Measurements from ENCODE around the gene FAM8A1. TPM values are rescaled to one million over a fixed set of nuclear protein-coding genes. Genes with fewer than 3 reads are reported as not detected.

FAM8A1 gene
- total RNA-seq, 1 donor from 2014 or later = 6.3 TPM

DNA sequence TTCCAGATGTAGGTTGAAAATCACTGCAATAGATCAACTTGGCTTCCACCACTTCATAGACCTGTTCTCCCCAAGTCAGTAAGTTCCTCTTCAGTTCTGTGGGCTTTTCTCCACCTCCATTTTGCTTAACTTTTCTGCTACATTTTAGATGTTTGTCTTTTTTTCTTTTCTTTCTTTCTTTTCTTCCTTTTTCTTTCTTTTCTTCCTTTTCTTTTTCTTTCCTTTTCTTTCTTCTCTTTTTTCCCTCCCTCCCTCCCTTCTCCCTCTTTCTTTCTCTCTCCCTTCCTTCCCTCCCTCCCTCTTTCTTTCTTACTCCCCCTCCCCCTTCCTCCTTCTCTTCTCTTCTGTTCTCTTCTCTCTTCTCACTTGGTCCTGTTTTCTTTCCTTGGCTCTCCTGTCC, 6.9 kb upstream of the FAM8A1 start:
- FAIRE-seq (no peak), DNase-seq (ENCODE audit: low read depth) (no peak)
- H3K4me3 ChIP-seq (ENCODE audit: low read depth, low read length) = no peak overlapping the region
- H3K27me3 ChIP-seq (ENCODE audit: control insufficient read depth, insufficient read depth, low read length) = no peaks in the 10 kb centered on the region
- H3K36me3 ChIP-seq (ENCODE audit: control insufficient read depth, insufficient read depth, low read length) = no peaks in the 10 kb centered on the region
- TF ChIP-seq, protein P1, sequence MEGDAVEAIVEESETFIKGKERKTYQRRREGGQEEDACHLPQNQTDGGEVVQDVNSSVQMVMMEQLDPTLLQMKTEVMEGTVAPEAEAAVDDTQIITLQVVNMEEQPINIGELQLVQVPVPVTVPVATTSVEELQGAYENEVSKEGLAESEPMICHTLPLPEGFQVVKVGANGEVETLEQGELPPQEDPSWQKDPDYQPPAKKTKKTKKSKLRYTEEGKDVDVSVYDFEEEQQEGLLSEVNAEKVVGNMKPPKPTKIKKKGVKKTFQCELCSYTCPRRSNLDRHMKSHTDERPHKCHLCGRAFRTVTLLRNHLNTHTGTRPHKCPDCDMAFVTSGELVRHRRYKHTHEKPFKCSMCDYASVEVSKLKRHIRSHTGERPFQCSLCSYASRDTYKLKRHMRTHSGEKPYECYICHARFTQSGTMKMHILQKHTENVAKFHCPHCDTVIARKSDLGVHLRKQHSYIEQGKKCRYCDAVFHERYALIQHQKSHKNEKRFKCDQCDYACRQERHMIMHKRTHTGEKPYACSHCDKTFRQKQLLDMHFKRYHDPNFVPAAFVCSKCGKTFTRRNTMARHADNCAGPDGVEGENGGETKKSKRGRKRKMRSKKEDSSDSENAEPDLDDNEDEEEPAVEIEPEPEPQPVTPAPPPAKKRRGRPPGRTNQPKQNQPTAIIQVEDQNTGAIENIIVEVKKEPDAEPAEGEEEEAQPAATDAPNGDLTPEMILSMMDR (IDR thresholded peaks at IDR 0.05; ENCODE audit: insufficient read depth, low read length, severe bottlenecking) = no peak

DNA sequence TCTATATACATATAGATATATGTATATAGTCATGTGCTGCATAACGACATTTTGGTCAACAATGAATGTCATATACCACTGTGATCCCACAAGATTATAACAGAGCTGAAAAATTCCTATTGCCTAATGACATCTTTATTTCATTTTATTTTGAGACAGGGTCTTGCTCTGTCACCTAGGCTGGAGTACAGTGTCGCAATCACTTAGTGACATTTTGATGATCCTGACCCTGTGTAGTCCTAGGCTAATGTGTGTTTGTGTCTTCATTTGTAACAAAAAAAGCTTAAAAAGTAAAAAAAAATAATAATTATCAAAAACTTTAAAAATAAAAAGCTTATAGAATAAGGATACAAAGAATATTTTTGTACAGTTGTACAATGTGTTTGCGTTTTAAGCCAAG, 4.0 kb upstream of the FAM8A1 start:
- DNase-seq (ENCODE audit: low read depth) (no peak), FAIRE-seq (no peak)
- Histone ChIP-seq H3K4me3 (ENCODE audit: low read depth, low read length) (no peak overlapping the region), H3K27me3 (ENCODE audit: control insufficient read depth, insufficient read depth, low read length) (no peaks in the 10 kb centered on the region), H3K36me3 (ENCODE audit: control insufficient read depth, insufficient read depth, low read length) (no peaks in the 10 kb centered on the region)
- TF ChIP-seq, protein P1 (IDR thresholded peaks at IDR 0.05; ENCODE audit: insufficient read depth, low read length, severe bottlenecking) = no peak

DNA sequence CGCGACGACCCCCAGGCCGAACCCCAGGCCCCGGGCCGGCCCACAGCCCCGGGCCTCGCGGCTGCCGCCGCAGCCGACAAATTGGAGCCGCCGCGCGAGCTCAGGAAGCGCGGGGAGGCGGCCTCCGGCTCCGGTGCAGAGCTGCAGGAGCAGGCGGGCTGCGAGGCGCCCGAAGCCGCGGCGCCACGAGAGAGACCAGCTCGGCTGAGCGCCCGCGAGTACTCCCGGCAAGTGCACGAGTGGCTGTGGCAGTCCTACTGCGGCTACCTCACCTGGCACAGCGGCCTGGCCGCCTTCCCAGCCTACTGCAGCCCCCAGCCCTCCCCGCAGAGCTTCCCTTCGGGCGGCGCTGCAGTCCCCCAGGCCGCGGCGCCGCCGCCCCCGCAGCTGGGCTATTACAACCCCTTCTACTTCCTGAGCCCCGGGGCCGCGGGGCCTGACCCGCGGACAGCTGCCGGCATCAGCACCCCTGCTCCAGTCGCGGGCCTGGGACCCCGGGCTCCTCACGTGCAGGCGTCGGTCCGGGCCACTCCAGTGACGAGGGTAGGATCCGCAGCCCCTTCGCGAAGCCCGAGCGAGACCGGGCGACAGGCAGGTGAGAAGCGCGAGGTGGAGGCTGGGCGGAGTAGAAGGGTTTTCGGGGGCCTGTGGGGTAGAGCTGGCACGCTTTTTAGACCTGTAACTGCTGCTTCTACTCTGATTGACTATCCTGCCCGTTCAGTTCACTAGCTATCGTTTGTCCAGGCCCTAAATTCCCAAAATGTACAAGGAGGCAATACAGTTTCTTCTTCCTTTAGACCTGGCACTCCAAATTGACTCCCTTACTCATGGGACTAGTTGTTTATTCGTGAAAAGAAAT, 654 bp downstream of the FAM8A1 start:
- FAIRE-seq = no peak
- Histone ChIP-seq H3K27me3 (ENCODE audit: control insufficient read depth, insufficient read depth, low read length) (no peaks in the 10 kb centered on the region), H3K4me3 (ENCODE audit: low read depth, low read length) (peak overlapping the region; percentile 88), H3K36me3 (ENCODE audit: control insufficient read depth, insufficient read depth, low read length) (no peaks in the 10 kb centered on the region)
- TF ChIP-seq, protein P1 (IDR thresholded peaks at IDR 0.05; ENCODE audit: insufficient read depth, low read length, severe bottlenecking) = peak; percentile 13
- DNase-seq (ENCODE audit: low read depth) = peak; percentile 20

DNA sequence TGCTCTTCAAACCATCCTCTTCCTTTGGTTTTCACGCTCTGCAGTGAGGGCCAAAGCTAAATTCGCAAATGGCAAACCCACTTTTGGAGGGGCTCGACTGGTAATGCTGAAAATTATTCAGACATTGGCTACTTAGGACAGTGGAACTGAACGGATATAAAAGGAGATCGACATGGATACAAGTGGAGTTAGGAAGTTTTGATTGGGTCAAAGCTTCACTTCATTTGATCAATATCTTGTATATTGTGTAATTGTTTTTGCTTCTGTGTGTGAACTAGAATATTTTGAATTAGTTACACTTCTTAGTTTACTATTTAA, 1.2 kb downstream of the FAM8A1 start:
- TF ChIP-seq, protein P1 (IDR thresholded peaks at IDR 0.05; ENCODE audit: insufficient read depth, low read length, severe bottlenecking) = no peak
- DNase-seq (ENCODE audit: low read depth) (no peak), FAIRE-seq (no peak)
- Histone ChIP-seq H3K4me3 (ENCODE audit: low read depth, low read length) (peak overlapping the region; percentile 88), H3K27me3 (ENCODE audit: control insufficient read depth, insufficient read depth, low read length) (no peaks in the 10 kb centered on the region), H3K36me3 (ENCODE audit: control insufficient read depth, insufficient read depth, low read length) (no peaks in the 10 kb centered on the region)

DNA sequence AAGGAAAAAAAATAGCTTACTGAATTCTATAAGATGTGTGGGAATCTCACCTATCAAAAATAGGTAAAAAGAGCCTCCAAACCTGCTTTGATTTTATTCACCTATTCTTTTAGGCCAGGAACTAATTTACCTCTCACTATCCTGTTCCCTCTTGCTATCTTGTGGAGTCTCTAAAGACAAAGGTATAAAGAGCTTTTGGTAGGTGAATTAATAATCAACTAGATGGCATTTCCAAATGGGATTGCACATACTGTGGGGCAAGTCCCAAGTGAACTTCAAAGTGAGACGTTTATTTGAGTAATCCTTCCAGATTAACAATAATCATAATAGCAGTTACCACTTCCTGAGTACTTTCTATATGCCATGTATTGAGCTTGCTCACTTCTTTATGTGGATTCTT, 2.8 kb downstream of the FAM8A1 start:
- FAIRE-seq (no peak), DNase-seq (ENCODE audit: low read depth) (no peak)
- no peaks in the 10 kb centered on the region for H3K27me3 ChIP-seq (ENCODE audit: control insufficient read depth, insufficient read depth, low read length)
- no peak overlapping the region for H3K4me3 ChIP-seq (ENCODE audit: low read depth, low read length)
- TF ChIP-seq, protein P1 (IDR thresholded peaks at IDR 0.05; ENCODE audit: insufficient read depth, low read length, severe bottlenecking) = no peak
- H3K36me3 ChIP-seq (ENCODE audit: control insufficient read depth, insufficient read depth, low read length) = no peaks in the 10 kb centered on the region

DNA sequence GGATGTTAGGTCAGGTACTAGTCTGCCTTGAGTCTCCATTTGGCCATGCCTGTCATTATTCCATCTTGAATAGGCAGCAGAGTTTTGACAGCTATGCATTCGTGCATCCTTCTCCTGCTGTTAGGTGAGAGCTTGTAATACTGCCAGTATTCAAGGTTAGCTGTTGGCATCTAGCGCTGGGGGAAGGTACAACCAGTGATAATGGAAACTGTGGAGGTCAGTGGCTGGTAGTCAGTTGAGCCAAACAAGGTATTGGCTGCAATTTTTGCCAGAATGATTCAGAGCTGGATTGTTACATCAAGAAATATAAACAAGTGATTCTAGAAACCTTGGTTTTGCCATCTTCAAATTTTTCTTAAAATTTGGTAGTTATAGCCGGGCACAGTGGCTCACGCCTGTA, 6.5 kb downstream of the FAM8A1 start:
- Histone ChIP-seq H3K27me3 (ENCODE audit: control insufficient read depth, insufficient read depth, low read length) (no peaks in the 10 kb centered on the region), H3K36me3 (ENCODE audit: control insufficient read depth, insufficient read depth, low read length) (no peaks in the 10 kb centered on the region), H3K4me3 (ENCODE audit: low read depth, low read length) (no peak overlapping the region)
- TF ChIP-seq, protein P1 (IDR thresholded peaks at IDR 0.05; ENCODE audit: insufficient read depth, low read length, severe bottlenecking) = no peak
- no peak for DNase-seq (ENCODE audit: low read depth)
- no peak for FAIRE-seq
